Chondrocyte (in vitro differentiated cells): ENCODE measurements around the gene WARS2. TPM values are rescaled to one million over a fixed set of nuclear protein-coding genes. Genes with fewer than 3 reads are reported as not detected.

Source experiments
- DNase-seq: peaks from one replicate; pipeline ENCODE4 v3.0.0; 2021; ENCODE audit warnings: mixed read lengths, low spot score
- H3K27ac Mint-ChIP-seq: one replicate; pipeline ENCODE4 v1.8.0; 2021; ENCODE audit warnings: mild to moderate bottlenecking, moderate library complexity, mixed read lengths; ENCODE audit not compliant: unreplicated experiment
- H3K27me3 Mint-ChIP-seq: 2 replicates; pipeline ENCODE4 v1.8.0; 2021; ENCODE audit warnings: low read depth, mixed read lengths
- H3K36me3 Mint-ChIP-seq: 2 replicates; pipeline ENCODE4 v1.8.0; 2021; ENCODE audit warnings: low read depth, mixed read lengths
- H3K4me1 Mint-ChIP-seq: 2 replicates; pipeline ENCODE4 v1.8.0; 2021; ENCODE audit warnings: low read depth, mild to moderate bottlenecking, mixed read lengths
- H3K4me3 Mint-ChIP-seq: one replicate; pipeline ENCODE4 v1.8.0; 2021; ENCODE audit warnings: mild to moderate bottlenecking, moderate library complexity, mixed read lengths; ENCODE audit not compliant: unreplicated experiment
- H3K9me3 Mint-ChIP-seq: 2 replicates; pipeline ENCODE4 v1.8.0; 2021; ENCODE audit warnings: low read depth, mixed read lengths
- CTCF ChIP-seq: fragments of 200-600 bp; sonication (generic); IDR thresholded peaks from 2 replicates; pipeline ENCODE4 v1.5.0; 2021; ENCODE audit warnings: antibody characterized with exemption, mild to moderate bottlenecking, moderate library complexity
- total RNA-seq: library from RNA; stranded (reverse); gene quantifications from 3 replicates; pipeline ENCODE4 v1.2.1, GENCODE V29; 2021

Gene WARS2
- total RNA-seq, 1 donor from 2014 or later: 9.4 TPM

GRCh38 chr1:119015547-119015946 lies 124.9 kb downstream of the WARS2 start:
- Mint-ChIP-seq H3K27ac (no peak overlapping the region), H3K9me3 (peaks cover 7% of the 10 kb centered on the region), H3K4me3 (no peak overlapping the region), H3K4me1 (no peaks in the 10 kb centered on the region), H3K36me3 (peaks cover 9% of the 10 kb centered on the region), H3K27me3 (no peaks in the 10 kb centered on the region)
- DNase-seq: no peak
- TF ChIP-seq CTCF: no peak

DNA sequence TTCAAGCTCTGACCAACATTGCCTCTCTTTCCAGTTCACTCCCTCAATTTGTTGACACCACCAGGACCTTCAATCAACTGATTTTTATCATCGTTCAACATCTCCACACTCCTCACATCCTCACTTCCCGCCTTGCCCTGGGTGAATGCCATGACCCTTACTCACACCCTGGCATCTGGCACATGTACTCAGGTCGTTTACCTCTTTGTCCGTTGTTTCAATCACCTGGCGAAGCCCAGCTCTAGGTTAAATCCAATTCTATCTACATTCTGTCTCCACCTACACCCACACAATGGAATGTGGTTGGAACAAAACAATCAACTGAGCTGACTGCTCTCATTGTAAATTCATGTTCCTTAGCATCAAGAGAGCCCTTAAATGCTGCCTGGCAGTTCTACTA lies 128.1 kb downstream of the WARS2 start:
- no peaks in the 10 kb centered on the region for H3K9me3 Mint-ChIP-seq
- no peak for DNase-seq
- H3K36me3 Mint-ChIP-seq: peaks cover 2% of the 10 kb centered on the region
- TF ChIP-seq CTCF: no peak
- H3K4me1 Mint-ChIP-seq: peaks cover 14% of the 10 kb centered on the region
- peaks cover 3% of the 10 kb centered on the region for H3K27me3 Mint-ChIP-seq
- H3K4me3 Mint-ChIP-seq: no peak overlapping the region
- no peak overlapping the region for H3K27ac Mint-ChIP-seq

DNA sequence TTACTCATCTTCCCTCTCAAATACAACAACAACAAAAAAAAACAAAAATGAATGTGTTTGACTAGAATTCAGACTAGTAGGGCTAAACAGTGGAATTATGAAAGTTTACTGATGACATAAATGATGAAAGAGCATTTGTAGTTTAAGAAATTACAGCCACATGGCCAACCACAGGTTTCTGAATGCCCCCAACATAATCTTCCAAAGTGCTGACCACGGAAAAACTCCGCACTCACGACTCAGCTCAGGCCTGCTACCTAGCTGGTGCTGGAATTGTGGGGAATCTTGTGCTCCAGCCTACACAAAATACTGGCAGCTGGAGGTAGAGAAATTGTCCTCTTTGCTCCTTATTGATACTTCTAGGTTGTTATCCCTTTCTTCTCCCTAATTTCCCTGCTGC lies 128.7 kb downstream of the WARS2 start:
- Mint-ChIP-seq H3K27ac (no peak overlapping the region), H3K27me3 (peaks cover 3% of the 10 kb centered on the region), H3K9me3 (no peaks in the 10 kb centered on the region), H3K4me3 (no peak overlapping the region), H3K4me1 (peaks cover 14% of the 10 kb centered on the region), H3K36me3 (peaks cover 2% of the 10 kb centered on the region)
- no peak for DNase-seq
- no peak for TF ChIP-seq CTCF

GRCh38 chr1:119011116-119011515 lies 129.3 kb downstream of the WARS2 start:
- Mint-ChIP-seq H3K27me3 (peaks cover 7% of the 10 kb centered on the region), H3K36me3 (peaks cover 2% of the 10 kb centered on the region), H3K4me1 (peaks cover 19% of the 10 kb centered on the region), H3K4me3 (no peak overlapping the region), H3K27ac (no peak overlapping the region), H3K9me3 (no peaks in the 10 kb centered on the region)
- no peak for DNase-seq
- no peak for TF ChIP-seq CTCF

DNA sequence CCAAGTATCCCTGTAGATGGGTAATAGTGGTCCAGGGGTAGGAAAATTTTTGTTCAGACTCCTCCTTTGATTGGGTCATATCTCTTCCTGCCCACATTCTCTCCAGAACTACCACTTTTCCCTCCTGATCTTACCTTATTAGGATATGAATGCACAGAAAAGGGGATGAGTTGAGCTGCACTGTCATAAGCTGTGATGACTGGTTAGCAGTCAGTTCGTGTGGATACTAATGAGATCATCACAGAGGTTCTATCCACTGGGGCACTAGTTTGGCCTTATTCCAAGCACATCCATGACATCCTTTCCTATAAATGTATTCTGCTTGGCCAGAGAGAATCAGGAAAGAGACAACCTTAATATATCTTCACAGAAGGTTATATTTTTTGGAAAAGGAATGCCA lies 130.3 kb downstream of the WARS2 start:
- Mint-ChIP-seq H3K4me3 (no peak overlapping the region), H3K27ac (no peak overlapping the region), H3K27me3 (peaks cover 12% of the 10 kb centered on the region), H3K36me3 (peaks cover 3% of the 10 kb centered on the region), H3K4me1 (peaks cover 19% of the 10 kb centered on the region), H3K9me3 (peaks cover 3% of the 10 kb centered on the region)
- no peak for DNase-seq
- TF ChIP-seq CTCF: no peak
